Transverse colon (tissue), 3 donors: ENCODE results near the gene ACOX2.

Experiments used
- CTCF ChIP-seq, 5 experiments: fragments of 200-600 bp in 3 of 5; fragments of 450-650 bp in 2 of 5; sonication (generic) in 3 of 5; IDR thresholded peaks; 1 replicate in 2 of 5; 2 replicates in 3 of 5; pipeline ENCODE4 v1.5.1; 2016 to 2017; ENCODE audit warnings: antibody characterized with exemption in 5 of 5, inconsistent platforms in 3 of 5, mild to moderate bottlenecking in 2 of 5, moderate library complexity in 1 of 5
- POLR2A ChIP-seq: fragments of 450-650 bp; IDR thresholded peaks from one replicate; pipeline ENCODE4 v1.6.1; 2016; ENCODE audit warnings: antibody characterized with exemption, mild to moderate bottlenecking, moderate library complexity

GRCh38 chr3:58492494-58492905 is 44.5 kb downstream of the ACOX2 start:
- no peak for TF ChIP-seq POLR2A
- no peak for TF ChIP-seq CTCF (IDR thresholded peaks at IDR 0.05)
